GM12872 (cell line): ENCODE measurements around the gene PPP1R1A.

Experiments used
- CTCF ChIP-seq: IDR thresholded peaks from 3 replicates; pipeline ENCODE4 v1.5.1; 2011; ENCODE audit warnings: low read depth, mild to moderate bottlenecking, low read length, moderate library complexity; ENCODE audit not compliant: insufficient read depth

Gene PPP1R1A

GRCh38 chr12:54608769-54609168, 20.3 kb upstream of the PPP1R1A start:
- TF ChIP-seq CTCF = no peak

GRCh38 chr12:54608156-54608555, 19.7 kb upstream of the PPP1R1A start:
- TF ChIP-seq CTCF = no peak

- no peak for TF ChIP-seq CTCF
These were observed 18.1 kb upstream of the PPP1R1A start for GRCh38 chr12:54606556-54606955.

- TF ChIP-seq CTCF = no peak
These were observed 16.9 kb upstream of the PPP1R1A start for GRCh38 chr12:54605138-54605970.

GRCh38 chr12:54604436-54604835, 16.0 kb upstream of the PPP1R1A start:
- no peak for TF ChIP-seq CTCF

GRCh38 chr12:54603872-54604271, 15.4 kb upstream of the PPP1R1A start:
- 0 out of 3 replicates have a peak, but pooled peaks have one; percentile 3 for TF ChIP-seq CTCF

- peak; percentile 85 for TF ChIP-seq CTCF
These were observed 14.8 kb upstream of the PPP1R1A start for GRCh38 chr12:54603173-54603814.
